ENCODE results near the gene CORO6. TPM values are rescaled to one million over a fixed set of nuclear protein-coding genes. Genes with fewer than 3 reads are reported as not detected.

The CORO6 gene
- total and polyA plus RNA-seq, 2 experiments from 2014 or later, result 2.6 to 5.2 TPM

- no peak for TF ChIP-seq ZNF462 (CRISPR knock-in tag; IDR thresholded peaks at IDR 0.05)
- no peak for TF ChIP-seq CREB1 (CRISPR knock-in tag; IDR thresholded peaks at IDR 0.05; ENCODE audit: low read depth)
Observed at GRCh38 chr17:29613856-29614255, 8.9 kb downstream of the CORO6 start (continued).

GRCh38 chr17:29613352-29613837 is 9.3 kb downstream of the CORO6 start:
- Mint-ChIP-seq H3K27ac (no peak overlapping the region), H3K4me3 (peak overlapping the region; percentile 64; the same call in 1 of the 3 replicates), H3K4me1 (peaks cover 26% of the 10 kb centered on the region), H3K9me3 (no peaks in the 10 kb centered on the region; the same call in 2 of the 3 replicates), H3K27me3 (ENCODE audit: insufficient read depth, low read depth, poor library complexity) (peaks cover 43% of the 10 kb centered on the region), H3K36me3 (ENCODE audit: low read depth) (peaks cover 4% of the 10 kb centered on the region; the same call in 2 of the 3 replicates)
- Histone ChIP-seq H3K9me2 (ENCODE audit: insufficient read depth) (no peaks in the 10 kb centered on the region), H4K20me1 (replicated peaks; ENCODE audit: insufficient read depth) (peaks cover 5% of the 10 kb centered on the region; the same call in 1 of the 2 replicates), H3F3A (replicated peaks; ENCODE audit: low read depth) (0 out of 2 replicates have a peak, but pooled peaks cover 4% of the 10 kb centered on the region), H3K27me3 (ENCODE audit: insufficient read depth) (peaks cover 54% of the 10 kb centered on the region), H2AFZ (peak overlapping the region; percentile 72; the same call in 1 of the 2 replicates), H3K4me3 (peak overlapping the region; percentile 67), H3K27ac (ENCODE audit: low read depth) (no peak overlapping the region), H3K36me3 (ENCODE audit: insufficient read depth) (no peaks in the 10 kb centered on the region), H3K4me1 (ENCODE audit: insufficient read depth) (peaks cover 26% of the 10 kb centered on the region), H3K4me2 (peak overlapping the region; percentile 92), H3K79me2 (replicated peaks; ENCODE audit: insufficient read depth) (no peaks in the 10 kb centered on the region)
- DNase-seq (ENCODE audit: low spot score), result peak; percentile 96
- ATAC-seq, result peak; percentile 52
- TF ChIP-seq ZNF462 (CRISPR knock-in tag; IDR thresholded peaks at IDR 0.05), result no peak
- no peak for TF ChIP-seq EZH2 (IDR thresholded peaks at IDR 0.05; ENCODE audit: low read depth, unreplicated experiment)
- no peak for TF ChIP-seq NANOG (IDR thresholded peaks at IDR 0.05; ENCODE audit: borderline replicate concordance)
- TF ChIP-seq ZNF114 (CRISPR knock-in tag; IDR thresholded peaks at IDR 0.05), result no peak
- TF ChIP-seq, protein P1, sequence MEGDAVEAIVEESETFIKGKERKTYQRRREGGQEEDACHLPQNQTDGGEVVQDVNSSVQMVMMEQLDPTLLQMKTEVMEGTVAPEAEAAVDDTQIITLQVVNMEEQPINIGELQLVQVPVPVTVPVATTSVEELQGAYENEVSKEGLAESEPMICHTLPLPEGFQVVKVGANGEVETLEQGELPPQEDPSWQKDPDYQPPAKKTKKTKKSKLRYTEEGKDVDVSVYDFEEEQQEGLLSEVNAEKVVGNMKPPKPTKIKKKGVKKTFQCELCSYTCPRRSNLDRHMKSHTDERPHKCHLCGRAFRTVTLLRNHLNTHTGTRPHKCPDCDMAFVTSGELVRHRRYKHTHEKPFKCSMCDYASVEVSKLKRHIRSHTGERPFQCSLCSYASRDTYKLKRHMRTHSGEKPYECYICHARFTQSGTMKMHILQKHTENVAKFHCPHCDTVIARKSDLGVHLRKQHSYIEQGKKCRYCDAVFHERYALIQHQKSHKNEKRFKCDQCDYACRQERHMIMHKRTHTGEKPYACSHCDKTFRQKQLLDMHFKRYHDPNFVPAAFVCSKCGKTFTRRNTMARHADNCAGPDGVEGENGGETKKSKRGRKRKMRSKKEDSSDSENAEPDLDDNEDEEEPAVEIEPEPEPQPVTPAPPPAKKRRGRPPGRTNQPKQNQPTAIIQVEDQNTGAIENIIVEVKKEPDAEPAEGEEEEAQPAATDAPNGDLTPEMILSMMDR (conservative IDR thresholded peaks at IDR 0.05; ENCODE audit: low read depth in 2 of 2), result peak; percentile 59 to 90
- TF ChIP-seq POLR2AphosphoS5 (IDR thresholded peaks at IDR 0.05; ENCODE audit: low read depth), result peak; percentile 40; the same call in 1 of the 2 replicates
- TF ChIP-seq CREB1 (CRISPR knock-in tag; IDR thresholded peaks at IDR 0.05; ENCODE audit: low read depth), result peak; percentile 67
